K562 (cell line): Measurements from ENCODE around the gene C17orf114.

Experiments
- ATAC-seq: fragments of 200-7000 bp; cut with Tn5 transposase; 3 replicates; pipeline ENCODE4 v1.9.1; 2020; ENCODE audit warnings: moderate library complexity
- BruUV-seq: library from RNA; stranded (reverse); fragments of 400-500 nt; replicated peaks from 2 replicates; lab custom pipeline; 2021; lab: Mats Ljungman, UMichigan
- CTCF ChIA-PET: fragments of 300-600 bp; formaldehyde crosslinking; extraction: SDS; loops from one replicate; lab custom pipeline; 2021; ENCODE audit warnings: low intra/inter-chr PET ratio; lab: Yijun Ruan, JAX
- POLR2A ChIA-PET: fragments of 300-600, 350-650 bp; sonication (Branson Sonifier 250); formaldehyde crosslinking; extraction: SDS; loops from one replicate; lab custom pipeline; 2021; ENCODE audit warnings: antibody characterized with exemption, inconsistent platforms; lab: Yijun Ruan, JAX
- DNase-seq, 4 experiments: peaks; one replicate each; pipeline versions ENCODE4 v3.0.0 to v3.0.0-alpha.2; 2011 to 2018; ENCODE audit warnings: low spot score in 3 of 4, mixed read lengths in 3 of 4; ENCODE audit errors: extremely low read depth in 1 of 4
- FAIRE-seq: peaks from 2 replicates; lab custom pipeline; 2011; peaks lifted over from hg19 to GRCh38; lab: Jason Lieb, UNC
- H2AFZ ChIP-seq: 2 replicates; pipeline ENCODE4 v1.6.0; 2011; ENCODE audit warnings: low read depth, low read length, control low read depth, inconsistent platforms
- H3K27ac ChIP-seq: fragments of 200-600 bp; 3 replicates; pipeline ENCODE4 v1.8.0; 2011; ENCODE audit warnings: low read depth, mild to moderate bottlenecking, control low read depth, inconsistent platforms, low read length, moderate library complexity, mixed read lengths; ENCODE audit errors: extremely low read depth
- H3K27me3 ChIP-seq, 2 experiments: fragments of 300-600 bp in 1 of 2; 2 replicates in 1 of 2; 3 replicates in 1 of 2; pipeline versions ENCODE4 v1.6.0 to v1.8.0; 2011; ENCODE audit warnings: inconsistent platforms in 2 of 2, low read length in 2 of 2, mild to moderate bottlenecking in 1 of 2, mixed read lengths in 1 of 2, moderate library complexity in 1 of 2; ENCODE audit not compliant: control insufficient read depth in 2 of 2, insufficient read depth in 2 of 2
- H3K36me3 ChIP-seq: fragments of 300-600 bp; 3 replicates; pipeline ENCODE4 v1.8.0; 2011; ENCODE audit warnings: mild to moderate bottlenecking, low read length, inconsistent platforms; ENCODE audit not compliant: control insufficient read depth, insufficient read depth
- H3K4me1 ChIP-seq, 2 experiments: fragments of 200-600 bp in 1 of 2; replicated peaks in 1 of 2; 2 replicates in 1 of 2; 3 replicates in 1 of 2; pipeline versions ENCODE4 v1.5.1 to v1.8.0; 2011; ENCODE audit warnings: inconsistent platforms in 2 of 2, low read length in 2 of 2, mild to moderate bottlenecking in 1 of 2, mixed read lengths in 1 of 2, moderate library complexity in 1 of 2; ENCODE audit not compliant: control insufficient read depth in 2 of 2, insufficient read depth in 2 of 2
- H3K4me2 ChIP-seq: 2 replicates; pipeline ENCODE4 v1.6.1; 2011; ENCODE audit warnings: low read length, control low read depth, inconsistent platforms, mixed read lengths; ENCODE audit not compliant: insufficient read depth
- H3K4me3 ChIP-seq: fragments of 200-600 bp; sonication (generic), shearing (Covaris generic); 2 replicates; pipeline ENCODE4 v1.5.1; 2016; ENCODE audit warnings: control low read depth, inconsistent platforms
- H3K79me2 ChIP-seq: fragments of 200-600 bp; 3 replicates; pipeline ENCODE4 v1.8.0; 2011; ENCODE audit warnings: low read length, inconsistent platforms; ENCODE audit not compliant: control insufficient read depth, insufficient read depth
- H3K9ac ChIP-seq, 2 experiments: 2 replicates each; pipeline versions ENCODE4 v1.6.0 to v1.6.1; 2011; ENCODE audit warnings: low read depth in 2 of 2, low read length in 2 of 2, control low read depth in 1 of 2, inconsistent platforms in 1 of 2, mild to moderate bottlenecking in 1 of 2, mixed read lengths in 1 of 2; ENCODE audit not compliant: insufficient read depth in 1 of 2
- H3K9me1 ChIP-seq: one replicate; pipeline ENCODE4 v1.6.0; 2011; ENCODE audit warnings: inconsistent platforms, mild to moderate bottlenecking, low read length, moderate library complexity; ENCODE audit not compliant: control insufficient read depth, insufficient read depth
- H3K9me3 ChIP-seq: replicated peaks from 2 replicates; pipeline ENCODE4 v1.5.1; 2011; ENCODE audit warnings: low read depth, low read length, inconsistent platforms; ENCODE audit not compliant: control insufficient read depth, insufficient read depth
- H4K20me1 ChIP-seq: replicated peaks from 2 replicates; pipeline ENCODE4 v1.6.1; 2011; ENCODE audit warnings: low read length, inconsistent platforms, mixed read lengths; ENCODE audit not compliant: control insufficient read depth, insufficient read depth
- EP300 ChIP-seq: IDR thresholded peaks from 2 replicates; pipeline ENCODE4 v1.6.1; 2012; ENCODE audit warnings: low read length, improper control_type of control experiment
- ETV1 ChIP-seq: fragments of 450-650 bp; conservative IDR thresholded peaks from 2 replicates; pipeline ENCODE4 v1.6.1; 2016; ENCODE audit warnings: missing genetic modification characterization, control low read depth, low read depth, missing compliant biosample characterization
- ETV5 ChIP-seq: sonication (generic); formaldehyde crosslinking; IDR thresholded peaks from 2 replicates; pipeline ENCODE4 v1.4.0; 2020; ENCODE audit warnings: low read depth, mild to moderate bottlenecking, missing genetic modification reagents
- JUND ChIP-seq, 2 experiments: IDR thresholded peaks; 2 replicates in 1 of 2; 3 replicates in 1 of 2; pipeline ENCODE4 v1.6.1; 2011; ENCODE audit warnings: borderline replicate concordance in 2 of 2, low read depth in 2 of 2, low read length in 2 of 2, improper control_type of control experiment in 1 of 2, missing biosample characterization in 1 of 2, missing genetic modification characterization in 1 of 2, missing genetic modification reagents in 1 of 2
- MYC ChIP-seq, 2 experiments: fragments of 250-450 bp in 1 of 2; sonication (Bioruptor Pico) in 1 of 2; IDR thresholded peaks; 2 replicates each; pipeline versions ENCODE4 v1.5.1 to v1.6.1; 2012 to 2021; ENCODE audit warnings: low read depth in 2 of 2, borderline replicate concordance in 1 of 2, improper control_type of control experiment in 1 of 2, low read length in 1 of 2, mild to moderate bottlenecking in 1 of 2, moderate library complexity in 1 of 2
- ZNF140 ChIP-seq: fragments of 250-450 bp; sonication (Bioruptor Pico); IDR thresholded peaks from 2 replicates; pipeline ENCODE4 v1.8.0; 2021; ENCODE audit warnings: moderate library complexity, mild to moderate bottlenecking, inconsistent platforms
- ZNF41 ChIP-seq: fragments of 250-450 bp; sonication (Bioruptor Pico); conservative IDR thresholded peaks from 2 replicates; pipeline ENCODE4 v1.4.0; 2020; ENCODE audit warnings: mild to moderate bottlenecking
- ZNF444 ChIP-seq: fragments of 250-450 bp; sonication (Bioruptor Pico); IDR thresholded peaks from 2 replicates; pipeline ENCODE4 v1.4.0; 2020; ENCODE audit warnings: mild to moderate bottlenecking, moderate library complexity
- ZNF699 ChIP-seq: fragments of 250-450 bp; sonication (Bioruptor Pico); IDR thresholded peaks from 2 replicates; pipeline ENCODE4 v1.8.0; 2021; ENCODE audit warnings: mild to moderate bottlenecking, moderate library complexity; ENCODE audit not compliant: insufficient replicate concordance
- WGBS: fragments of 100-300 bp; shearing (Covaris generic); methylation state at CpG from one replicate; pipeline ENCODE4 v1.1.6; 2016; ENCODE audit warnings: low coverage, mixed read lengths; ENCODE audit not compliant: insufficient coverage; ENCODE audit errors: missing lambda C conversion rate; 5-methylcytosine and 5-hydroxymethylcytosine counted together
- in situ Hi-C: fragments of 300-500 bp; cut with MboI; formaldehyde crosslinking; loops from 4 replicates; pipeline ENCODE4 v1.15.0; 2018; ENCODE audit warnings: inconsistent platforms, mixed read lengths
- intact Hi-C: fragments of 100-400 bp; cut with micrococcal nuclease; formaldehyde crosslinking; loops from 2 replicates; pipeline ENCODE4 v1.14.2; 2022
- TF ChIP-seq, protein P1 (sequence below): fragments of 450-650 bp; IDR thresholded peaks from 2 replicates; pipeline ENCODE4 v1.6.1; 2016; ENCODE audit warnings: low read depth, mild to moderate bottlenecking, moderate library complexity
- TF ChIP-seq, protein P2 (sequence below): fragments of 450-650 bp; formaldehyde crosslinking; IDR thresholded peaks from 2 replicates; pipeline ENCODE4 v1.4.0; 2022; ENCODE audit warnings: mild to moderate bottlenecking, moderate library complexity
- TF ChIP-seq, protein P3 (sequence below): fragments of 250-450 bp; sonication (Bioruptor Pico); IDR thresholded peaks from 2 replicates; pipeline ENCODE4 v1.4.0; 2020; ENCODE audit warnings: mild to moderate bottlenecking, moderate library complexity
- TF ChIP-seq, protein P4 (sequence below): fragments of 250-450 bp; sonication (Bioruptor Pico); IDR thresholded peaks from 2 replicates; pipeline ENCODE4 v1.8.0; 2021; ENCODE audit warnings: mild to moderate bottlenecking, moderate library complexity

The C17orf114 gene

DNA sequence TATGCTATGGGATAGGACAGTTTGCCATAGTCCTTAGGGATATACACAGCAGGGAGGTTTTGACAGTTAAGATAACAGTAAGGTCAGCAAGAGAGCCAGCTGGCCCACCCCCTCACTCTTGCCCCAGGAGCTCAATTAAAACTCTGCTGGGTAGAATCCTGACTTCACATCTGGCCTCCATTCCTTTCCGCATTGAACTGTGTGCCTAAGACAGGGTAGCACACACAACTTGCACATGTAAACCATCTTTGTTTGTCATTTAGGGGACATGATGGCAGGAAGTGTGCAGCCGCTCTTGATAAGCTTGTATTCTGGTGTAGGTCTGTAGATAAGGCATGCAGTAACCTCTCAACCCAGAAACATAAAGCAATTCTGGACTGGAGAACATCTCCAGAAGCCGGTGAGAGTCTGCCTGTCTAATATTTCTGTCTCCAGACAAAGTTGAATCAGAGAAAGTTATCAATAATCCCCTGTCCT lies 36.2 kb upstream of the C17orf114 start:
- Histone ChIP-seq H3K9me1 (no peaks in the 10 kb centered on the region), H3K36me3 (peaks cover 24% of the 10 kb centered on the region), H3K4me3 (peak overlapping the region; percentile 14), H3K27me3 (no peaks in the 10 kb centered on the region), H3K4me2 (peak overlapping the region; percentile 79), H3K4me1 (peaks cover 52 to 57% of the 10 kb centered on the region in 2 experiments), H4K20me1 (no peaks in the 10 kb centered on the region), H3K9me3 (no peaks in the 10 kb centered on the region), H2AFZ (peak overlapping the region; percentile 38), H3K9ac (peak overlapping the region; percentile 62 to 76; a peak in 3 of 4 replicates), H3K27ac (peak overlapping the region; percentile 92), H3K79me2 (peaks cover 92% of the 10 kb centered on the region)
- 0% methylated on average over 3 of the region's 3 CpGs for WGBS
- intact Hi-C loops = loop anchor here (1.0 kb wide), 1 partner anchor 43 kb away; no protein-coding TSS in a partner anchor
- peak; percentile 82 for FAIRE-seq
- in situ Hi-C loops = no loop called here
- ChIA-PET CTCF (no interaction called here), POLR2A (interaction anchor here (0.9 to 1.8 kb wide), 5 partner anchors 15 to 42 kb away, joined by 3 to 6 read pairs (median 4); partner anchors contain the start of gene PSMB6)
- BruUV-seq = no TSS peak
- DNase-seq = peak in 2 of 4 experiments; percentile 46 to 73
- ATAC-seq = peak; percentile 58
- TF ChIP-seq, protein P1, sequence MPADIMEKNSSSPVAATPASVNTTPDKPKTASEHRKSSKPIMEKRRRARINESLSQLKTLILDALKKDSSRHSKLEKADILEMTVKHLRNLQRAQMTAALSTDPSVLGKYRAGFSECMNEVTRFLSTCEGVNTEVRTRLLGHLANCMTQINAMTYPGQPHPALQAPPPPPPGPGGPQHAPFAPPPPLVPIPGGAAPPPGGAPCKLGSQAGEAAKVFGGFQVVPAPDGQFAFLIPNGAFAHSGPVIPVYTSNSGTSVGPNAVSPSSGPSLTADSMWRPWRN = 0 out of 2 replicates have a peak, but pooled peaks have one; percentile 58
- no peak for TF ChIP-seq JUND (IDR thresholded peaks at IDR 0.05; ENCODE audit: borderline replicate concordance, low read depth, low read length)
- peak; percentile 7; the same call in 1 of the 3 replicates for TF ChIP-seq JUND (tag; IDR thresholded peaks at IDR 0.05; ENCODE audit: borderline replicate concordance, low read depth, low read length)
- TF ChIP-seq ETV1 (tag) = peak; percentile 52
- no peak for TF ChIP-seq ZNF699 (CRISPR knock-in tag)
- TF ChIP-seq ETV5 = 0 out of 2 replicates have a peak, but pooled peaks have one; percentile 47
- no peak for TF ChIP-seq ZNF41 (CRISPR knock-in tag)
- peak; percentile 68; the same call in 1 of the 2 replicates for TF ChIP-seq EP300
- no peak for TF ChIP-seq ZNF140
- TF ChIP-seq, protein P2, sequence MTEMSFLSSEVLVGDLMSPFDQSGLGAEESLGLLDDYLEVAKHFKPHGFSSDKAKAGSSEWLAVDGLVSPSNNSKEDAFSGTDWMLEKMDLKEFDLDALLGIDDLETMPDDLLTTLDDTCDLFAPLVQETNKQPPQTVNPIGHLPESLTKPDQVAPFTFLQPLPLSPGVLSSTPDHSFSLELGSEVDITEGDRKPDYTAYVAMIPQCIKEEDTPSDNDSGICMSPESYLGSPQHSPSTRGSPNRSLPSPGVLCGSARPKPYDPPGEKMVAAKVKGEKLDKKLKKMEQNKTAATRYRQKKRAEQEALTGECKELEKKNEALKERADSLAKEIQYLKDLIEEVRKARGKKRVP (CRISPR knock-in tag) = no peak
- TF ChIP-seq, protein P3, sequence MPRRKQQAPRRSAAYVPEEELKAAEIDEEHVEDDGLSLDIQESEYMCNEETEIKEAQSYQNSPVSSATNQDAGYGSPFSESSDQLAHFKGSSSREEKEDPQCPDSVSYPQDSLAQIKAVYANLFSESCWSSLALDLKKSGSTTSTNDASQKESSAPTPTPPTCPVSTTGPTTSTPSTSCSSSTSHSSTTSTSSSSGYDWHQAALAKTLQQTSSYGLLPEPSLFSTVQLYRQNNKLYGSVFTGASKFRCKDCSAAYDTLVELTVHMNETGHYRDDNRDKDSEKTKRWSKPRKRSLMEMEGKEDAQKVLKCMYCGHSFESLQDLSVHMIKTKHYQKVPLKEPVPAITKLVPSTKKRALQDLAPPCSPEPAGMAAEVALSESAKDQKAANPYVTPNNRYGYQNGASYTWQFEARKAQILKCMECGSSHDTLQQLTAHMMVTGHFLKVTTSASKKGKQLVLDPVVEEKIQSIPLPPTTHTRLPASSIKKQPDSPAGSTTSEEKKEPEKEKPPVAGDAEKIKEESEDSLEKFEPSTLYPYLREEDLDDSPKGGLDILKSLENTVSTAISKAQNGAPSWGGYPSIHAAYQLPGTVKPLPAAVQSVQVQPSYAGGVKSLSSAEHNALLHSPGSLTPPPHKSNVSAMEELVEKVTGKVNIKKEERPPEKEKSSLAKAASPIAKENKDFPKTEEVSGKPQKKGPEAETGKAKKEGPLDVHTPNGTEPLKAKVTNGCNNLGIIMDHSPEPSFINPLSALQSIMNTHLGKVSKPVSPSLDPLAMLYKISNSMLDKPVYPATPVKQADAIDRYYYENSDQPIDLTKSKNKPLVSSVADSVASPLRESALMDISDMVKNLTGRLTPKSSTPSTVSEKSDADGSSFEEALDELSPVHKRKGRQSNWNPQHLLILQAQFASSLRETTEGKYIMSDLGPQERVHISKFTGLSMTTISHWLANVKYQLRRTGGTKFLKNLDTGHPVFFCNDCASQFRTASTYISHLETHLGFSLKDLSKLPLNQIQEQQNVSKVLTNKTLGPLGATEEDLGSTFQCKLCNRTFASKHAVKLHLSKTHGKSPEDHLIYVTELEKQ = no peak
- TF ChIP-seq, protein P4, sequence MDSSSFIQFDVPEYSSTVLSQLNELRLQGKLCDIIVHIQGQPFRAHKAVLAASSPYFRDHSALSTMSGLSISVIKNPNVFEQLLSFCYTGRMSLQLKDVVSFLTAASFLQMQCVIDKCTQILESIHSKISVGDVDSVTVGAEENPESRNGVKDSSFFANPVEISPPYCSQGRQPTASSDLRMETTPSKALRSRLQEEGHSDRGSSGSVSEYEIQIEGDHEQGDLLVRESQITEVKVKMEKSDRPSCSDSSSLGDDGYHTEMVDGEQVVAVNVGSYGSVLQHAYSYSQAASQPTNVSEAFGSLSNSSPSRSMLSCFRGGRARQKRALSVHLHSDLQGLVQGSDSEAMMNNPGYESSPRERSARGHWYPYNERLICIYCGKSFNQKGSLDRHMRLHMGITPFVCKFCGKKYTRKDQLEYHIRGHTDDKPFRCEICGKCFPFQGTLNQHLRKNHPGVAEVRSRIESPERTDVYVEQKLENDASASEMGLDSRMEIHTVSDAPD = no peak
- TF ChIP-seq MYC (IDR thresholded peaks at IDR 0.05; ENCODE audit: low read depth, low read length) = 0 out of 2 replicates have a peak, but pooled peaks have one; percentile 48
- no peak for TF ChIP-seq MYC (CRISPR knock-in tag; IDR thresholded peaks at IDR 0.05; ENCODE audit: borderline replicate concordance, low read depth)
- no peak for TF ChIP-seq ZNF444 (CRISPR knock-in tag)
